Measurements from ENCODE around the gene TSPAN17. TPM values are rescaled to one million over a fixed set of nuclear protein-coding genes. Genes with fewer than 3 reads are reported as not detected.

The TSPAN17 gene
- total RNA-seq, 5 donors from 2014 or later (not counting 1 experiment from before 2014, with no cell fraction given) = 20.2 to 39.3 (median 30.0) TPM

DNA sequence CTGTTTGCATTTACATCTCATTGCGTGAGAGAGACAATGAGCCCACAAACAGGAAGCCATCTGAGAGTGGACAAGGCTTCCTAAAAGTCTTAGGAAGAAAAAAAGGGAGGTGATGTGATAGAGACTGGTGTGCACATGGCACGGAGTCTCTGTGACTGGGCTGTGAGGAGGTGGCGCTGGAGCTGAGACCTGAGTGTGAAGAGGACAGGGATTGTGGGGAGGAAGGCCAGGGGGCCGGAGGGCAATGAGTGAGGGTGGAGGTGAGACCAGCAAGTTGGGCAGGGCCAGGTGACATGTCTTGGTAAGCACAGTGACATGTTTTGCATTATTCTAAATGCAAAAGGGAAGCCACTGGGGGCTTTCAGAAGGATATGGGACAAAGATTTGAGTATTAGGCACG lies 45.0 kb downstream of the TSPAN17 start:
- ATAC-seq (replicated peaks in 1 of 4) (no peak), DNase-seq (no peak)
- Histone ChIP-seq H3K27me3 (replicated peaks in 1 of 2; ENCODE audit: control insufficient read depth in 2 of 2, extremely low read depth in 1 of 2, insufficient read depth in 2 of 2, low read length in 1 of 2) (peaks cover 5 to 85% of the 10 kb centered on the region in 2 experiments), H3K9me3 (no peaks in the 10 kb centered on the region), H3K4me3 (ENCODE audit: control insufficient read depth in 1 of 2, extremely low read depth in 1 of 2, low read length in 1 of 2) (no peak overlapping the region), H3K4me1 (ENCODE audit: control insufficient read depth in 1 of 2, extremely low read depth in 1 of 2, insufficient read depth in 2 of 2, low read length in 2 of 2) (no peaks in the 10 kb centered on the region), H3K36me3 (ENCODE audit: control insufficient read depth in 2 of 2, extremely low read depth in 1 of 2, insufficient read depth in 1 of 2, low read length in 1 of 2) (no peaks in the 10 kb centered on the region), H3K27ac (ENCODE audit: low read length) (no peak overlapping the region)
- POLR2A ChIA-PET = no interaction called here
- WGBS (ENCODE audit: insufficient coverage) = 35% methylated on average over 4 of the region's 5 CpGs
- H3K27me3 Mint-ChIP-seq = peaks cover 55 to 73% of the 10 kb centered on the region in 2 donors
- no peaks in the 10 kb centered on the region for H3K9me3 Mint-ChIP-seq
- no peaks in the 10 kb centered on the region for H3K4me1 Mint-ChIP-seq
- CTCF ChIA-PET = interaction anchor here in 1 of 2 donors (1.1 kb wide), 1 partner anchor 11 kb away, joined by 3 read pairs; no protein-coding TSS in a partner anchor
- H3K36me3 Mint-ChIP-seq = no peaks in the 10 kb centered on the region
- H3K4me3 Mint-ChIP-seq = no peak overlapping the region
- H3K27ac Mint-ChIP-seq = no peak overlapping the region

DNA sequence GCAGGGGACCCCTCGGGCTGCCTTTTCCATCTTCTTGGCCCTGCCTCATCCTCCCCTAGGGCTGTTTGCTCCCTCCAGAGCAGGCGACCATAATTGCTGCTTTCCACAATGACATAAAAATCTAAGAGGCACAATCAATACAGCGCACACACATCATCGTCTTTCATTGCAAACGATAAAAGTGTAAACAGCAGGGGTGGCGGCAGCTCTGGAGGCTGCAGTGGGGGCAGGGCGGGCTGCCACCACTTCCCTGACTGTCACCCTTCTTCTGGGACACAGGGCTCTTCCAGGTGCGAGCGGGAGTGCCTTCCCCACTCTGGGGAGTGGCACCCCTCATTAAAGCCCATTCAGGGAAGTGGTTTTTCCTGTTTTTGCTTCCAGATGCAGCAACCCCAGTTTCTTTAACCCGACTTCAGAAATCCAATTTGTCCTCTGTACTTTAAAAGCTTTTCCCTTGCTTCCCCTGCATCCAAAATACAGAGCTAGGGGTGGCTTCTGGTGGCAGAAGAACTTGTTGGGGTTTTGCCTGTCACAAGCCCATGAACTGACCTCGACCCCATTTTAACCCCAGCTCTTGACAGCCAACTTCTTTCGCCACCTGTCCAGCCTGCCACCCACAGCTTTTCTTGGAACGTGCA lies 45.7 kb downstream of the TSPAN17 start:
- ATAC-seq (replicated peaks in 1 of 4) (no peak), DNase-seq (no peak)
- Histone ChIP-seq H3K4me1 (ENCODE audit: control insufficient read depth in 1 of 2, extremely low read depth in 1 of 2, insufficient read depth in 2 of 2, low read length in 2 of 2) (no peaks in the 10 kb centered on the region), H3K9me3 (no peaks in the 10 kb centered on the region), H3K4me3 (ENCODE audit: control insufficient read depth in 1 of 2, extremely low read depth in 1 of 2, low read length in 1 of 2) (no peak overlapping the region), H3K27ac (ENCODE audit: low read length) (no peak overlapping the region), H3K36me3 (ENCODE audit: control insufficient read depth in 2 of 2, extremely low read depth in 1 of 2, insufficient read depth in 1 of 2, low read length in 1 of 2) (no peaks in the 10 kb centered on the region), H3K27me3 (replicated peaks in 1 of 2; ENCODE audit: control insufficient read depth in 2 of 2, extremely low read depth in 1 of 2, insufficient read depth in 2 of 2, low read length in 1 of 2) (peaks cover 5 to 86% of the 10 kb centered on the region in 2 experiments)
- 37% methylated on average over 7 of the region's 13 CpGs for WGBS (ENCODE audit: insufficient coverage)
- H3K27ac Mint-ChIP-seq = no peak overlapping the region
- no peaks in the 10 kb centered on the region for H3K9me3 Mint-ChIP-seq
- H3K4me3 Mint-ChIP-seq = no peak overlapping the region
- CTCF ChIA-PET = interaction anchor here in 1 of 2 donors (0.7 to 1.1 kb wide), 2 partner anchors 11 to 852 kb away, joined by 3 read pairs; no protein-coding TSS in a partner anchor
- POLR2A ChIA-PET = no interaction called here
- no peaks in the 10 kb centered on the region for H3K4me1 Mint-ChIP-seq
- no peaks in the 10 kb centered on the region for H3K36me3 Mint-ChIP-seq
- H3K27me3 Mint-ChIP-seq = peaks cover 60 to 76% of the 10 kb centered on the region in 2 donors

DNA sequence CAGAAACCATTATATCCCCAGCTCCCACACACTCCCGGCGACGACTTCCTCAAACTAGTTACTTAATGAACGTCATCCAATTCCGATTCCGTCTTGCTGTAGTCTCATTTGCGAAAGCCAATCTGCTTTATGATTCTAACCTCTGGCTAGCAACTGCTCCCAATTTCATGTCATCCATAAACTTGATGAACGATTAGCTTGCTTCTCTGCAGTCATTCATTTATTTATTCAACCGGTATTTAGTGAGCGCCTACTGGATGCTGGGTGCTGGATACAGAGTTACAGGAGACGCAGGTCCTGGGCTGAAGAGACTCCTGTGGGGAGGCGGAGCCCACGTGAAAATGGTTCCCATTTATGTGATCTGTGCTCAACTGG lies 46.2 kb downstream of the TSPAN17 start:
- 55% methylated on average over 12 of the region's 13 CpGs for WGBS (ENCODE audit: insufficient coverage)
- H3K4me3 Mint-ChIP-seq = no peak overlapping the region
- POLR2A ChIA-PET = interaction anchor here in 1 of 2 donors (0.5 kb wide), 1 partner anchor 773 kb away, joined by 4 read pairs; no protein-coding TSS in a partner anchor
- no peaks in the 10 kb centered on the region for H3K9me3 Mint-ChIP-seq
- DNase-seq (no peak), ATAC-seq (replicated peaks in 1 of 4) (no peak)
- no peaks in the 10 kb centered on the region for H3K36me3 Mint-ChIP-seq
- Histone ChIP-seq H3K27ac (ENCODE audit: low read length) (no peak overlapping the region), H3K27me3 (replicated peaks in 1 of 2; ENCODE audit: control insufficient read depth in 2 of 2, extremely low read depth in 1 of 2, insufficient read depth in 2 of 2, low read length in 1 of 2) (peaks cover 5 to 86% of the 10 kb centered on the region in 2 experiments), H3K4me1 (ENCODE audit: control insufficient read depth in 1 of 2, extremely low read depth in 1 of 2, insufficient read depth in 2 of 2, low read length in 2 of 2) (no peaks in the 10 kb centered on the region), H3K4me3 (ENCODE audit: control insufficient read depth in 1 of 2, extremely low read depth in 1 of 2, low read length in 1 of 2) (no peak overlapping the region), H3K36me3 (ENCODE audit: control insufficient read depth in 2 of 2, extremely low read depth in 1 of 2, insufficient read depth in 1 of 2, low read length in 1 of 2) (no peaks in the 10 kb centered on the region), H3K9me3 (no peaks in the 10 kb centered on the region)
- H3K4me1 Mint-ChIP-seq = no peaks in the 10 kb centered on the region
- CTCF ChIA-PET = interaction anchor here in 1 of 2 donors (0.7 to 1.1 kb wide), 3 partner anchors 12 to 852 kb away, joined by 3 to 4 read pairs (median 3); no protein-coding TSS in a partner anchor
- no peak overlapping the region for H3K27ac Mint-ChIP-seq
- H3K27me3 Mint-ChIP-seq = peaks cover 64 to 80% of the 10 kb centered on the region in 2 donors

DNA sequence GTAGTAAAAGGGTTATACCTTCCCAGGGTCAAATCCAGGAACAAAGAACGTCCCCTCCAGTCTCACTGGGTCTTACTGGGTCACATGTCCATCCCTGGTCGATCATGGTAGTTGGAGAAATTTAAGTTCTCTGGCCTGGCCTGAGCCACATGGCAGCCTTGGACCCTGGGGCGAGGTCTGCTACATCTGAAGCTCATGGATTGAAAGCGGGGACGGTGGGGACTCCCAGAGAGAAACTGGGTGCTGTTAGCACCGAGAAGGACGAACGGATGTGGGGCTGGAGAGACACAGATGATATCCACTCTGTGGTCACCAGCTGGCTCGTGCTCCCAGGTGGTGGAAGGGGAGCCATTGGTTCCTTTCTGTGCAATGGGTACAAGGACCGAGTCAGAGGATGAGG lies 46.9 kb downstream of the TSPAN17 start:
- Histone ChIP-seq H3K4me1 (ENCODE audit: control insufficient read depth in 1 of 2, extremely low read depth in 1 of 2, insufficient read depth in 2 of 2, low read length in 2 of 2) (no peaks in the 10 kb centered on the region), H3K36me3 (ENCODE audit: control insufficient read depth in 2 of 2, extremely low read depth in 1 of 2, insufficient read depth in 1 of 2, low read length in 1 of 2) (no peaks in the 10 kb centered on the region), H3K27ac (ENCODE audit: low read length) (no peak overlapping the region), H3K4me3 (ENCODE audit: control insufficient read depth in 1 of 2, extremely low read depth in 1 of 2, low read length in 1 of 2) (no peak overlapping the region), H3K27me3 (replicated peaks in 1 of 2; ENCODE audit: control insufficient read depth in 2 of 2, extremely low read depth in 1 of 2, insufficient read depth in 2 of 2, low read length in 1 of 2) (peaks cover 5 to 89% of the 10 kb centered on the region in 2 experiments), H3K9me3 (no peaks in the 10 kb centered on the region)
- Mint-ChIP-seq H3K36me3 (no peaks in the 10 kb centered on the region), H3K4me1 (no peaks in the 10 kb centered on the region), H3K27ac (no peak overlapping the region), H3K9me3 (no peaks in the 10 kb centered on the region), H3K27me3 (peaks cover 67 to 86% of the 10 kb centered on the region in 2 donors), H3K4me3 (no peak overlapping the region)
- 77% methylated on average over 8 of the region's 10 CpGs for WGBS (ENCODE audit: insufficient coverage)
- POLR2A ChIA-PET = interaction anchor here in 1 of 2 donors (0.5 kb wide), 1 partner anchor 774 kb away, joined by 4 read pairs; no protein-coding TSS in a partner anchor
- ATAC-seq (replicated peaks in 1 of 4) (no peak), DNase-seq (no peak)
- CTCF ChIA-PET = interaction anchor here in 1 of 2 donors (1.1 kb wide), 1 partner anchor 12 kb away, joined by 4 read pairs; no protein-coding TSS in a partner anchor

DNA sequence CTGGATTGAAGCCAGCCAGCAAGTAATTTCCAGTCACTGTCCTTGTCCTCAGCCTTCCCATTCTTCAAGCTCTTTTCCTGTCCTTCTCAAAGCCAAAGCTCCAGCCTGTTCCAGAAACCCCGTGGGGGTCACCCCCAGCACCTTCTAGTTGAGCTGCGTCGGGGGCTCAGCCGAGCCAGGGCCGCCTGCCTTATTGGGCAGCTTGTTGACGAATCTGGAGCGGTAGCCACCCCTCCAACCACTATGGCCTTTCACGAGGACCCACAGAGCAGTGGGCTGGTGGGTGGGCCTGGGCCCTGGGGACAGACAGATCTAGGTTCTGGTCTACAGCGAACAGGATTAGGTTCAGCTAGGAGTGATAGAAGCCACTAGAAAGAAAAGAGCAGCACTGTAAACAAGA lies 47.3 kb downstream of the TSPAN17 start:
- Mint-ChIP-seq H3K36me3 (no peaks in the 10 kb centered on the region), H3K27me3 (peaks cover 62 to 84% of the 10 kb centered on the region in 2 donors), H3K9me3 (no peaks in the 10 kb centered on the region), H3K27ac (peak overlapping the region in 1 of 2 donors; percentile 17), H3K4me3 (no peak overlapping the region), H3K4me1 (no peaks in the 10 kb centered on the region)
- peaks cover 5 to 87% of the 10 kb centered on the region in 2 experiments for H3K27me3 ChIP-seq (replicated peaks in 1 of 2; ENCODE audit: control insufficient read depth in 2 of 2, extremely low read depth in 1 of 2, insufficient read depth in 2 of 2, low read length in 1 of 2)
- H3K4me1 ChIP-seq (ENCODE audit: control insufficient read depth in 1 of 2, extremely low read depth in 1 of 2, insufficient read depth in 2 of 2, low read length in 2 of 2) = no peaks in the 10 kb centered on the region
- H3K9me3 ChIP-seq = no peaks in the 10 kb centered on the region
- no peak overlapping the region for H3K27ac ChIP-seq (ENCODE audit: low read length)
- no peak for DNase-seq
- no peak for ATAC-seq (replicated peaks in 1 of 4)
- no peaks in the 10 kb centered on the region for H3K36me3 ChIP-seq (ENCODE audit: control insufficient read depth in 2 of 2, extremely low read depth in 1 of 2, insufficient read depth in 1 of 2, low read length in 1 of 2)
- WGBS (ENCODE audit: insufficient coverage) = no CpG with 5 or more reads among the region's 9 CpGs
- no peak overlapping the region for H3K4me3 ChIP-seq (ENCODE audit: control insufficient read depth in 1 of 2, extremely low read depth in 1 of 2, low read length in 1 of 2)
- ChIA-PET CTCF (interaction anchor here in 1 of 2 donors (1.1 kb wide), 1 partner anchor 13 kb away, joined by 4 read pairs; no protein-coding TSS in a partner anchor), POLR2A (no interaction called here)

DNA sequence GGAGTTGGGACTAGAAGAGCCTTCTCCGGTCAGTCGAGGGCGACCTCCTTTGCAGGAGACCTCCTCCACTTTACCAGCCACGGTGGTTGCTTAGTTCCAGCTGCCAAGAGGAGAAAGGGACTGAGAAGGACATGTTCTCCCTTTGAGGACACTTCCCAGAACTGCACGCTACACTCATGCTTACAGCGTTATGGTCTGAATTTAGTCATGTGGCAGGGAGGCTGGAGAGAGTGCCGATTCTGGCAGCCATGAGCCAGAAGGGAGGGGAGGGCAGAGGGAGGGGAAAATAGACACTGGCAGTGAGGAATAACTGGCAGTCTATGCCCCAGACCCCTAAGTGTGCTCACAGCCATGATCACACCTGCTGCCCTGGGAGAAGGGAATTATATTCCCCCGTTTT lies 47.8 kb downstream of the TSPAN17 start:
- H3K4me1 ChIP-seq (ENCODE audit: control insufficient read depth in 1 of 2, extremely low read depth in 1 of 2, insufficient read depth in 2 of 2, low read length in 2 of 2) = no peaks in the 10 kb centered on the region
- peaks cover 4 to 87% of the 10 kb centered on the region in 2 experiments for H3K27me3 ChIP-seq (replicated peaks in 1 of 2; ENCODE audit: control insufficient read depth in 2 of 2, extremely low read depth in 1 of 2, insufficient read depth in 2 of 2, low read length in 1 of 2)
- no peak overlapping the region for H3K27ac ChIP-seq (ENCODE audit: low read length)
- no peaks in the 10 kb centered on the region for H3K36me3 ChIP-seq (ENCODE audit: control insufficient read depth in 2 of 2, extremely low read depth in 1 of 2, insufficient read depth in 1 of 2, low read length in 1 of 2)
- ChIA-PET CTCF (no interaction called here), POLR2A (no interaction called here)
- H3K27ac Mint-ChIP-seq = peak overlapping the region in 1 of 2 donors; percentile 17
- DNase-seq (no peak), ATAC-seq (replicated peaks in 1 of 4) (no peak)
- no peak overlapping the region for H3K4me3 ChIP-seq (ENCODE audit: control insufficient read depth in 1 of 2, extremely low read depth in 1 of 2, low read length in 1 of 2)
- H3K9me3 Mint-ChIP-seq = no peaks in the 10 kb centered on the region
- H3K4me1 Mint-ChIP-seq = no peaks in the 10 kb centered on the region
- H3K9me3 ChIP-seq = no peaks in the 10 kb centered on the region
- peaks cover 62 to 84% of the 10 kb centered on the region in 2 donors for H3K27me3 Mint-ChIP-seq
- no peak overlapping the region for H3K4me3 Mint-ChIP-seq
- WGBS (ENCODE audit: insufficient coverage) = 61% methylated on average over 4 of the region's 8 CpGs
- no peaks in the 10 kb centered on the region for H3K36me3 Mint-ChIP-seq
